OCI-LY3 (cell line): ENCODE measurements around the gene SCRN1.

Experiments used
- H2AFZ ChIP-seq: fragments of 200-600, 300-600 bp; shearing (Covaris generic); 2 replicates; pipeline ENCODE4 v1.6.0; 2014; ENCODE audit warnings: antibody characterized with exemption, low read depth, low read length
- H3K27ac ChIP-seq: fragments of 200-600, 300-600 bp; sonication (generic); 2 replicates; pipeline ENCODE4 v1.5.1; 2014; ENCODE audit warnings: mild to moderate bottlenecking, low read length, moderate library complexity, mixed read lengths
- H3K27me3 ChIP-seq: fragments of 200-600, 300-600 bp; sonication (generic); 2 replicates; pipeline ENCODE4 v1.6.1; 2014; ENCODE audit warnings: low read depth, low read length, mixed read lengths
- H3K36me3 ChIP-seq: fragments of 200-600, 300-600 bp; sonication (generic); replicated peaks from 2 replicates; pipeline ENCODE3; 2014; ENCODE audit warnings: low read depth, low read length, mixed read lengths
- H3K4me1 ChIP-seq: fragments of 300-600, 200-600 bp; sonication (generic); 2 replicates; pipeline ENCODE4 v1.6.1; 2014; ENCODE audit warnings: low read length, mixed read lengths
- H3K4me2 ChIP-seq: fragments of 200-600, 300-600 bp; sonication (generic); 2 replicates; pipeline ENCODE4 v1.6.1; 2014; ENCODE audit warnings: low read length, mixed read lengths
- H3K4me3 ChIP-seq: fragments of 300-600, 200-600 bp; sonication (generic); 2 replicates; pipeline ENCODE4 v1.5.1; 2014; ENCODE audit warnings: antibody characterized with exemption, mild to moderate bottlenecking, low read length, moderate library complexity
- H3K79me2 ChIP-seq: fragments of 300-600, 200-600 bp; shearing (Covaris generic); 2 replicates; pipeline ENCODE4 v1.6.1; 2014; ENCODE audit warnings: mild to moderate bottlenecking, low read length, mixed read lengths
- H3K9ac ChIP-seq: fragments of 300-600, 200-600 bp; shearing (Covaris generic); 2 replicates; pipeline ENCODE4 v1.6.0; 2014; ENCODE audit warnings: mild to moderate bottlenecking, low read length, moderate library complexity
- H3K9me3 ChIP-seq: fragments of 200-600, 300-600 bp; shearing (Covaris generic); 2 replicates; pipeline ENCODE4 v1.6.1; 2014; ENCODE audit warnings: low read length, mixed read lengths; ENCODE audit not compliant: insufficient read depth
- H4K20me1 ChIP-seq: fragments of 200-600, 300-600 bp; sonication (generic); 2 replicates; pipeline ENCODE4 v1.6.1; 2016; ENCODE audit warnings: low read length, mixed read lengths; ENCODE audit not compliant: insufficient read depth
- CTCF ChIP-seq: fragments of 200-600, 300-600 bp; sonication (generic); IDR thresholded peaks from 2 replicates; pipeline ENCODE4 v1.5.1; 2014; ENCODE audit warnings: antibody characterized with exemption, low read length, low read depth
- EZH2phosphoT487 ChIP-seq: fragments of 200-600 bp; shearing (Covaris generic); IDR thresholded peaks from 2 replicates; pipeline ENCODE4 v1.6.1; 2018; ENCODE audit warnings: antibody characterized with exemption, mixed run types, low read depth

Gene SCRN1

GRCh38 chr7:29956487-29956836, 33.1 kb downstream of the SCRN1 start:
- no peak overlapping the region for H3K9ac ChIP-seq
- H3K4me2 ChIP-seq = no peak overlapping the region
- TF ChIP-seq CTCF (no peak), EZH2phosphoT487 (no peak)
- H3K9me3 ChIP-seq = no peaks in the 10 kb centered on the region
- peaks cover 5% of the 10 kb centered on the region for H3K36me3 ChIP-seq
- no peaks in the 10 kb centered on the region for H3K27me3 ChIP-seq
- H4K20me1 ChIP-seq = no peaks in the 10 kb centered on the region
- no peaks in the 10 kb centered on the region for H3K79me2 ChIP-seq
- H3K27ac ChIP-seq = no peak overlapping the region
- H2AFZ ChIP-seq = no peak overlapping the region
- H3K4me1 ChIP-seq = no peaks in the 10 kb centered on the region
- H3K4me3 ChIP-seq = no peak overlapping the region

GRCh38 chr7:29955799-29956486, 33.7 kb downstream of the SCRN1 start:
- TF ChIP-seq CTCF (no peak), EZH2phosphoT487 (no peak)
- Histone ChIP-seq H3K36me3 (peaks cover 8% of the 10 kb centered on the region), H3K27me3 (no peaks in the 10 kb centered on the region), H3K9ac (no peak overlapping the region), H3K4me2 (no peak overlapping the region), H2AFZ (no peak overlapping the region), H3K9me3 (no peaks in the 10 kb centered on the region), H3K4me1 (no peaks in the 10 kb centered on the region), H4K20me1 (no peaks in the 10 kb centered on the region), H3K79me2 (no peaks in the 10 kb centered on the region), H3K4me3 (no peak overlapping the region), H3K27ac (no peak overlapping the region)

GRCh38 chr7:29955075-29955792, 34.4 kb downstream of the SCRN1 start:
- Histone ChIP-seq H3K27me3 (no peaks in the 10 kb centered on the region), H3K27ac (no peak overlapping the region), H3K36me3 (peaks cover 8% of the 10 kb centered on the region), H3K9ac (no peak overlapping the region), H3K4me3 (no peak overlapping the region), H4K20me1 (no peaks in the 10 kb centered on the region), H3K4me1 (no peaks in the 10 kb centered on the region), H3K4me2 (no peak overlapping the region), H3K79me2 (no peaks in the 10 kb centered on the region), H3K9me3 (no peaks in the 10 kb centered on the region), H2AFZ (no peak overlapping the region)
- TF ChIP-seq CTCF (no peak), EZH2phosphoT487 (no peak)

- no peak overlapping the region for H2AFZ ChIP-seq
- no peaks in the 10 kb centered on the region for H3K79me2 ChIP-seq
- no peak overlapping the region for H3K9ac ChIP-seq
- H3K27me3 ChIP-seq = no peaks in the 10 kb centered on the region
- no peaks in the 10 kb centered on the region for H3K4me1 ChIP-seq
- H3K4me2 ChIP-seq = no peak overlapping the region
- no peak overlapping the region for H3K4me3 ChIP-seq
- TF ChIP-seq EZH2phosphoT487 = no peak
- no peak for TF ChIP-seq CTCF
- no peaks in the 10 kb centered on the region for H3K9me3 ChIP-seq
- no peaks in the 10 kb centered on the region for H4K20me1 ChIP-seq
- H3K36me3 ChIP-seq = peaks cover 8% of the 10 kb centered on the region
- H3K27ac ChIP-seq = no peak overlapping the region
Observed at GRCh38 chr7:29953726-29954347, 35.8 kb downstream of the SCRN1 start.
